ENCODE results near the gene SPATC1L. TPM values are rescaled to one million over a fixed set of nuclear protein-coding genes. Genes with fewer than 3 reads are reported as not detected.

The SPATC1L gene
- polyA plus RNA-seq, 3 donors from 2014 or later: 6.2 to 10.8 (median 9.4) TPM

DNA sequence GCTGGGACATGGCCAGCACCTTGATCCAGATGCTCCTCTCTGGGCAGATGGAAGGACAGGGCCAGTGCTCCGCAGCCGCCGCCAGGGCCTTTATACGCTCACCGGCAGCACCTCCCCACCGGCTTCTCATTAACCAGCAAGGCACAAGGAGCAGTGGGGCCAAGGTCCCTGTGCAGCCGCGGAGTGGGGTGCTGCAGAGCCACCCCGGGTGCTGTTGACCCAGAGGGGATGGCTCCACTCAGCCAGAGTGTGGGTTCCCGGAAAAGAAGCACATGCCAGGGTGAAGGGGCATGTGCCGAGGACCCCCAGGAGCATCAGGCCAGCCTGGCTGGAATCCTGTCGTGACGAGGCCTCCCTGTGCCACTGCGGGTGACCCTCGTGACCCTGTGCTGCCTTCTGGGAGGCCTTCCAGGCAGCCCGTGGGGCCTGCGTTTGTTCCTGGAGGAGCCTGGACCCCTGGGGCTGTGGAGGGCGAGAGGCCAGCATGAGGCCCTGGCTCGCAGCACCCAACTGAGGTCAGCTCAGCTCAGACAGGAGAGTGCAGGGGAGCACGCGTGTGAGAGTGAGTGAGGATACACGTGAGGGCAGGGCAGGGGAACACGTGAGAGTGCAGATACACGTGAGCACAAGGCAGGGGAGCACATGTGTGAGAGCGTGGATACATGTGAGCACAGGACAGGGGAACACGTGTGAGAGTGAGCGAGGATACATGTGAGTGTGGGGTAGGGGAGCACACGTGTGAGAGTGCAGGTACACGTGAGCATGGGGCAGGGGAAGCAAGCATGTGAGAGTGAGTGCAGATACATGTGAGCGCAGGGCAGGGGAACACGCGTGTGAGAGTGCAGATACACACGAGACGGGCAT lies 28.5 kb downstream of the SPATC1L start, which contains the start of gene FTCD:
FTCD (minus strand) TSS at position 66 of the 864 bp plus-strand sequence; CDS start at position 10, 56 bp downstream.
- Mint-ChIP-seq H3K27me3 (ENCODE audit: low read depth in 3 of 3) (peaks cover 2 to 21% (median 2%) of the 10 kb centered on the region in 3 donors), H3K27ac (no peak within 1 kb of the TSS)
- no peak for DNase-seq

GRCh38 chr21:46154955-46155513 lies 29.2 kb downstream of the SPATC1L start:
- Mint-ChIP-seq H3K4me1 (no peaks in the 10 kb centered on the region), H3K4me3 (no peak overlapping the region), H3K9me3 (no peaks in the 10 kb centered on the region), H3K27me3 (ENCODE audit: low read depth in 3 of 3) (peaks cover 2 to 14% (median 4%) of the 10 kb centered on the region in 3 donors), H3K36me3 (no peaks in the 10 kb centered on the region), H3K27ac (no peak overlapping the region)
- DNase-seq: no peak

More for the DNA sequence above, 28.5 kb downstream of the SPATC1L start, which contains the start of gene FTCD:
- Mint-ChIP-seq H3K36me3 (no peaks in the 10 kb centered on the region), H3K4me3 (no peak within 1 kb of the TSS), H3K9me3 (no peaks in the 10 kb centered on the region), H3K4me1 (no peaks in the 10 kb centered on the region)

- Mint-ChIP-seq H3K36me3 (no peaks in the 10 kb centered on the region), H3K9me3 (no peaks in the 10 kb centered on the region), H3K27me3 (ENCODE audit: low read depth in 3 of 3) (peaks cover 2 to 8% (median 4%) of the 10 kb centered on the region in 3 donors), H3K4me3 (no peak overlapping the region), H3K27ac (no peak overlapping the region), H3K4me1 (no peaks in the 10 kb centered on the region)
- DNase-seq: no peak
These were observed 29.9 kb downstream of the SPATC1L start for GRCh38 chr21:46154155-46154954.

DNA sequence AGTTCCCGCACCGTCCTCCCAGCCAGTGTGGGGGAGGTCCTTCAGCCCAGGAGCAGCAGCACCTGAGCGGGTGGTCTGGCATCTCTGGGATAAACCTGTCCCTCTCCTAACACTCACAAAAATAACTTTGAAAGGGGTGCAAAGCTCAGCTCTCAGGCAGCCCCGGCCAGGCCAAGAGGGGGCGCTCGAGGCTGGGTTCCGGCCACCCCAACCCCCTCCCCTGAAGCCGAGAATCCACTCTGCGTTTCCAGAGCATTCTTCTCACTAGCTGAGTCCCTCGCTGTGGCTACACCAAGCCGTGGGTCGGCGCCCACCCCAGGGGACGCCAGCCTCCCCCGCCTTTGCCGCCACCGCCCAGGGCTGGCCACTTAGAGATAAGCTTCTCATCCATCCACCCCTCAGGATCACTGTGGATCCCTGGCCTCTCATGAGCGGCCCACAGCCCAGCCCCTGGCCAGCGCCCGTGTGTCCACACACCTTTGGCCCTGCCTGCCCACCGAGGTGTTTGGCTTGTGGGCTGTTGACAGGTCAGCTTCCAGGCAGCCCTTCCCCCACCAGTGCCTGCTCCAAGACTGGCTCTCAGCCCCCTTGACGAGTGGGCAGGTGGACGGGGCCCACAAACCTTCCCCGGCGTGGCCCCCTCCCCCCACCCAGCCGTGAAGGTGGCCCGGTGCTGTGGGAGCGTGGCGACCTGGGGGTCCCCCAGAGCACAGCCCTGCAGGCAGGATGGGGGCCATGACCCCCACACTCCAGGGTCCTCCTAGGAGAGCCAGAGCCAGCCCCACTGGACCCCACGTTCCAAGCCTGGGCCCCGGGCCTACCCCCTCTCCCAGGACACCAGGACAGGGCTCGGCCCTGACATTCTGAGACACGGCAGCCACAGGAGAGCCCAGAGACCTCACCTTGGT lies 30.8 kb downstream of the SPATC1L start:
- Mint-ChIP-seq H3K27me3 (ENCODE audit: low read depth in 3 of 3) (peaks cover 0 to 4% (median 3%) of the 10 kb centered on the region in 3 donors), H3K27ac (no peak overlapping the region), H3K36me3 (no peaks in the 10 kb centered on the region), H3K9me3 (no peaks in the 10 kb centered on the region), H3K4me3 (no peak overlapping the region), H3K4me1 (no peaks in the 10 kb centered on the region)
- peak; percentile 28 to 34 (median 34) for DNase-seq

DNA sequence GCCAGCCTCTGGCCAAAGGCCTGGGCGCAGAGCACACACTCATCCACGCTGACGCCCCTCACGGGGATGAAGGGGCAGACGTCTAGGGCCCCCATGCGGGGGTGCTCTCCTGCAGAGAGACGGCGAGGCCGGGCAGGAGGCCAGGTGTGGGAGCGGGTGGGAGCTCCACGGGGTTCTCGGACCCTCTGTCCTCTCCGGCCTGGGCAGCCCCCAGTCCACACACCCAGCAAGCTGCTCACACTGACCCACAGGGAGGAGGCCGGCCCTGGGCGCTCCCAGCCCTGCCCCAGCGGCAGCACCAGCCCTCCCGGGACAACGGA lies 31.4 kb downstream of the SPATC1L start:
- H3K36me3 Mint-ChIP-seq: no peaks in the 10 kb centered on the region
- peaks cover 0 to 4% (median 4%) of the 10 kb centered on the region in 3 donors for H3K27me3 Mint-ChIP-seq (ENCODE audit: low read depth in 3 of 3)
- no peak overlapping the region for H3K27ac Mint-ChIP-seq
- no peak overlapping the region for H3K4me3 Mint-ChIP-seq
- H3K4me1 Mint-ChIP-seq: no peaks in the 10 kb centered on the region
- DNase-seq: no peak
- H3K9me3 Mint-ChIP-seq: no peaks in the 10 kb centered on the region

DNA sequence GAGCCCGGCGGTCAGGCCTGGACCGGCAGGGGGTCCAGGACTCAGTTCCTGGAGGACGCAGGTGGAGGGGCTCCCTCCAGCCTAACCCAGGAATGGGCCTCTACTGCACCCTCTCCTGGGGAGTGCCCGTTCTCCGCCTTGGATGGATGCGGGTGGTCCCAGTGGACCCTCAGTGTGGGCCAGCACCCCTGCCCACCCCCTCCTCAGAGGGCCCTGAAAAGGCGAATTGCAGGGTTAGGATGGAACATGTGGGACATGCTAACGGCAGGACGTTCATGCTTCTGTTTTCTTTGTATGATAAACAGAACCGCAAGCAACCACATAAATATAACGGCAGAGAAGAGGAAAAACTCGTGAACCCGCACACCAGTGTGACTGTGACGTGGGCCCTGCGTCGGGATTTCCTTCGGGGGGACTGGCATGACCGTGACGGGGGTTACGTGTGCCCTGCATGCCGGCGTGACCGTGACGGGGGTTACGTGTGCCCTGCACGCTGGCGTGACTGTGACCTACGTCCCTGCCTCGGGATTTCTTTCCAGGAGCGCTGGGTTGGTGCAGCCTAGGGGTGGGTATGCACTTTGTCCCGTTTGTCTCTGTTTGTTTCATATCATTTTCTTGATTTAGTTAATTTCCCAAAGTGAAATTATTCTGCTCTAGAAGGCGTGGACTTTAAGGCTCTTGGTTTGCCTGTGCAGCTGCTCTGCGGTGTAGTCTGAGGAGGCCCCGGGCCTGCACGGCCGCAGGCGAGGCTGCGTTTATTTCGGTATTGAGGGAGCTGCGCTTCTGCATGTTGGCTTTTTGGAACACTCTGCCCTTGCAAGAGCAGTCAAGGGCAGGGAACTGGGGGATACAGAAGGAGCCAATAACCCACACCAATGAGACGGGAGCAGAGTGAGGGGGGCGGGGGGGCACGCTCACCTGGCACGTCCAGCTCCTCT lies 32.0 kb downstream of the SPATC1L start:
- no peak for DNase-seq
- no peaks in the 10 kb centered on the region for H3K4me1 Mint-ChIP-seq
- H3K27me3 Mint-ChIP-seq (ENCODE audit: low read depth in 3 of 3): peaks cover 0 to 4% (median 3%) of the 10 kb centered on the region in 3 donors
- no peaks in the 10 kb centered on the region for H3K9me3 Mint-ChIP-seq
- no peaks in the 10 kb centered on the region for H3K36me3 Mint-ChIP-seq
- no peak overlapping the region for H3K4me3 Mint-ChIP-seq
- no peak overlapping the region for H3K27ac Mint-ChIP-seq

DNA sequence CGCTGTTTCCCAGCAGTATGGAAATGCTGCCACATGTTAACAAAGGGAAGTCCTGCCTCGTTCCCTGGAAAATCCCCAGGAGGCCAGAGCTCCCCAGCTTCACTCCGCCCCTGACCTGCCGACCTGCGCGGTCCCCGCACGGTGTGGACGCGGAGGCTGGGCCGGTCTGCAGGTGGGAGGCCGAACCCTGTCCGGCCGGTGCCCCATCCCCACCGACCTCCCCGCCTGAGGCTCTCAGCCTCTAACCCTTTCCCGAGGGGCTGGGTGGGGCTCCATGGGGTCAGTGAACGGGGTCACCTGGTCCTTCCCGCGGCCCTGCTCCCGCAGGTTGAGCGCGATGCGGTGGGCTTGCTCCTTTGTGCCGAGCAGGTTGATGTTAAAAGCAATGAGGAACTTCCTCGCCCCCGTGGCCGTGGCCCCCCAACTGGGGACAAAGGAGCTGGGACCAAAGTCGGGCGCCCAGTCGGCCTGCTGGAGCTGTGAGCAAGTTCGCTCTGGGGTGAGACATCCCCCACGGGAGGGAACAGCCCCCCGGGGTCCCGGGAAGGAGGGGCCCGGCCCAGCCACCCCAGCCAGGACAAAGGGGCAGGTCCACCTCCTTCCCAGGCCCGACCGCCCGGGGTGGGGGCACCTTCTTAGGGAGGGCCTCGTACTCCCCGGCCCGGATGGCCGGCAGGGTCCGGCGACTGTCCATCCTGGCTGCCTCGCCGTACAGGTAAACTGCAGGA lies 32.8 kb downstream of the SPATC1L start:
- Mint-ChIP-seq H3K36me3 (no peaks in the 10 kb centered on the region), H3K4me3 (no peak overlapping the region), H3K27me3 (ENCODE audit: low read depth in 3 of 3) (peaks cover 0 to 6% (median 2%) of the 10 kb centered on the region in 3 donors)

GRCh38 chr21:46150491-46151121 lies 33.7 kb downstream of the SPATC1L start:
- Mint-ChIP-seq H3K27ac (no peak overlapping the region), H3K27me3 (ENCODE audit: low read depth in 3 of 3) (peaks cover 0 to 6% (median 2%) of the 10 kb centered on the region in 3 donors), H3K9me3 (no peaks in the 10 kb centered on the region), H3K4me3 (no peak overlapping the region), H3K36me3 (no peaks in the 10 kb centered on the region), H3K4me1 (no peaks in the 10 kb centered on the region)
- DNase-seq: no peak

More for the DNA sequence above, 32.8 kb downstream of the SPATC1L start:
- H3K9me3 Mint-ChIP-seq: no peaks in the 10 kb centered on the region
- no peaks in the 10 kb centered on the region for H3K4me1 Mint-ChIP-seq
- no peak overlapping the region for H3K27ac Mint-ChIP-seq
- no peak for DNase-seq

DNA sequence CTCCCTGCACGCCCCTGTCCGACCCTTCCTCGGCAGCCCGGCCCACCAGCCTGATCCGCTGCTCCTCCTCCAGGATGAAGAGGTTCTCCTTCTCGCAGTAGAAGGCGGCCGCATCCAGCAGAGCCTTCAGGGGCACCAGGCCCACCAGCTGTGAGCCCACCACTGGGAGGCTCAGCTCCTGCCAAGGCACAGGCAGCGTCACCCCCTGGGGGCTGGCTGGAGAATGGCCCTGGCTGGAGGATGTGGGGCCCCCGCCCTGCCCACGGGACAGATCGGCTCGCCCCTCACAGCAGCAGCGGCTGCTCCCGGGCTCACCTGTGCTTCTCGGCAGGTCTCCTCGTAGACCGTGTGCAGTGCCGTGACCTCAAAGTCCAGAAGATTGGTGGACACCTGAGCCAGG lies 34.2 kb downstream of the SPATC1L start:
- no peak for DNase-seq

GRCh38 chr21:46149205-46149901 lies 34.9 kb downstream of the SPATC1L start:
- no peaks in the 10 kb centered on the region for H3K36me3 Mint-ChIP-seq
- no peak overlapping the region for H3K4me3 Mint-ChIP-seq
- no peak overlapping the region for H3K27ac Mint-ChIP-seq
- H3K4me1 Mint-ChIP-seq: peaks cover 0 to 1% of the 10 kb centered on the region in 2 donors
- DNase-seq: no peak
- H3K9me3 Mint-ChIP-seq: no peaks in the 10 kb centered on the region
- peaks cover 0 to 7% (median 2%) of the 10 kb centered on the region in 3 donors for H3K27me3 Mint-ChIP-seq (ENCODE audit: low read depth in 3 of 3)

More for the DNA sequence above, 34.2 kb downstream of the SPATC1L start:
- no peaks in the 10 kb centered on the region for H3K4me1 Mint-ChIP-seq
- no peaks in the 10 kb centered on the region for H3K9me3 Mint-ChIP-seq
- H3K27ac Mint-ChIP-seq: no peak overlapping the region
- peaks cover 0 to 6% (median 2%) of the 10 kb centered on the region in 3 donors for H3K27me3 Mint-ChIP-seq (ENCODE audit: low read depth in 3 of 3)
- H3K4me3 Mint-ChIP-seq: no peak overlapping the region
- no peaks in the 10 kb centered on the region for H3K36me3 Mint-ChIP-seq

- Mint-ChIP-seq H3K27ac (no peak overlapping the region), H3K4me3 (no peak overlapping the region), H3K4me1 (peaks cover 7 to 10% of the 10 kb centered on the region in 2 donors), H3K36me3 (no peaks in the 10 kb centered on the region), H3K9me3 (no peaks in the 10 kb centered on the region), H3K27me3 (ENCODE audit: low read depth in 3 of 3) (peaks cover 0 to 10% (median 5%) of the 10 kb centered on the region in 3 donors)
- no peak for DNase-seq
These were observed 36.2 kb downstream of the SPATC1L start for GRCh38 chr21:46148106-46148505.

All from immature natural killer cell (primary cell).